SU-DHL-6 (cell line): ENCODE data around the gene ARHGAP10.

Experiments
- EZH2phosphoT487 ChIP-seq: fragments of 200-600 bp; sonication (generic), shearing (Covaris generic); conservative IDR thresholded peaks from 2 replicates; pipeline ENCODE4 v1.6.1; 2018; ENCODE audit warnings: mild to moderate bottlenecking, antibody characterized with exemption, low read length, moderate library complexity, mixed read lengths
- TF ChIP-seq, protein P1 (sequence below): fragments of 200-600 bp; sonication (generic); IDR thresholded peaks from one replicate; pipeline ENCODE4 v1.5.1; 2017; ENCODE audit warnings: antibody characterized with exemption, mild to moderate bottlenecking, low read length, moderate library complexity; ENCODE audit not compliant: insufficient read depth, poor library complexity, severe bottlenecking

DNA sequence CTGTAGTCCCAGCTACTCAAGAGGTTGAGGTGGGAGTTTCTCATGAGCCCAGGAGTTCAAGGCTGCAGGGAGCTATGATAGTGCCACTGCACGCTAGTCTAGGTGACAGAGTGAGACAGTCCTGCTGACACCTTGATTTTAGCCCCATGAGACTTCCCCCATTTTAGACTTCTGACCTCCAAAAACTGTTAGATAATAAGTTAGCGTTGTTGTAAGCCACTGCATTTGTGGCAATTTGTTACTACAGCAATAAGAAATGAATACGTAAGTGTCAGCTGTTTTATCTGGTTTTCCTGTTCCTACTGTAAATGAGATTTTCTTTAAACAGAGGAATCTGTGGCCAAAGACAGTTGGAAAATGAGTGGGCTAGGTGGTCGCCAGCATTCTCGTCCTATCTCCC is 83.9 kb downstream of the ARHGAP10 start:
- TF ChIP-seq, protein P1, sequence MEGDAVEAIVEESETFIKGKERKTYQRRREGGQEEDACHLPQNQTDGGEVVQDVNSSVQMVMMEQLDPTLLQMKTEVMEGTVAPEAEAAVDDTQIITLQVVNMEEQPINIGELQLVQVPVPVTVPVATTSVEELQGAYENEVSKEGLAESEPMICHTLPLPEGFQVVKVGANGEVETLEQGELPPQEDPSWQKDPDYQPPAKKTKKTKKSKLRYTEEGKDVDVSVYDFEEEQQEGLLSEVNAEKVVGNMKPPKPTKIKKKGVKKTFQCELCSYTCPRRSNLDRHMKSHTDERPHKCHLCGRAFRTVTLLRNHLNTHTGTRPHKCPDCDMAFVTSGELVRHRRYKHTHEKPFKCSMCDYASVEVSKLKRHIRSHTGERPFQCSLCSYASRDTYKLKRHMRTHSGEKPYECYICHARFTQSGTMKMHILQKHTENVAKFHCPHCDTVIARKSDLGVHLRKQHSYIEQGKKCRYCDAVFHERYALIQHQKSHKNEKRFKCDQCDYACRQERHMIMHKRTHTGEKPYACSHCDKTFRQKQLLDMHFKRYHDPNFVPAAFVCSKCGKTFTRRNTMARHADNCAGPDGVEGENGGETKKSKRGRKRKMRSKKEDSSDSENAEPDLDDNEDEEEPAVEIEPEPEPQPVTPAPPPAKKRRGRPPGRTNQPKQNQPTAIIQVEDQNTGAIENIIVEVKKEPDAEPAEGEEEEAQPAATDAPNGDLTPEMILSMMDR: no peak
- no peak for TF ChIP-seq EZH2phosphoT487
